Neural progenitor cell (in vitro differentiated cells): ENCODE results near the gene CMTM4. TPM values are rescaled to one million over a fixed set of nuclear protein-coding genes. Genes with fewer than 3 reads are reported as not detected.

ENCODE experiments used
- DNase-seq: peaks from one replicate; pipeline ENCODE4 v3.0.0-alpha.2; 2016; ENCODE audit warnings: low spot score
- H2AFZ ChIP-seq: fragments of 200-600 bp; sonication (generic); replicated peaks from 2 replicates; pipeline ENCODE4 v1.6.1; 2016; ENCODE audit warnings: antibody characterized with exemption
- H3F3A ChIP-seq: fragments of 200-600 bp; sonication (generic); 2 replicates; pipeline ENCODE4 v1.6.1; 2016; ENCODE audit warnings: antibody characterized with exemption, low read depth
- H3K27ac ChIP-seq: fragments of 200-600 bp; sonication (generic); 2 replicates; pipeline ENCODE4 v1.5.1; 2016; ENCODE audit warnings: mild to moderate bottlenecking
- H3K27me3 ChIP-seq: fragments of 200-600 bp; sonication (generic); 2 replicates; pipeline ENCODE4 v1.6.1; 2016; ENCODE audit warnings: mild to moderate bottlenecking, moderate library complexity
- H3K36me3 ChIP-seq: fragments of 200-600 bp; sonication (generic); 2 replicates; pipeline ENCODE4 v1.5.1; 2016
- H3K4me1 ChIP-seq: fragments of 200-600 bp; sonication (generic); 2 replicates; pipeline ENCODE4 v1.6.1; 2016; ENCODE audit warnings: mixed run types
- H3K4me2 ChIP-seq: fragments of 200-600 bp; sonication (generic); 2 replicates; pipeline ENCODE4 v1.6.1; 2016
- H3K4me3 ChIP-seq: fragments of 200-600 bp; sonication (generic); 2 replicates; pipeline ENCODE4 v1.5.1; 2016
- H3K79me2 ChIP-seq: fragments of 200-600 bp; sonication (generic); 2 replicates; pipeline ENCODE4 v1.6.1; 2016; ENCODE audit warnings: low read depth
- H3K9ac ChIP-seq: fragments of 200-600 bp; sonication (generic); 2 replicates; pipeline ENCODE4 v1.6.1; 2016
- H3K9me3 ChIP-seq: fragments of 200-600 bp; sonication (generic); 2 replicates; pipeline ENCODE4 v1.5.1; 2016; ENCODE audit warnings: low read depth
- H4K20me1 ChIP-seq: fragments of 200-600 bp; sonication (generic); 2 replicates; pipeline ENCODE4 v1.6.1; 2016; ENCODE audit warnings: low read depth
- H3K27ac Mint-ChIP-seq: 3 replicates; pipeline ENCODE4 v1.8.0; 2021; ENCODE audit warnings: mixed read lengths
- H3K27me3 Mint-ChIP-seq: 2 replicates; pipeline ENCODE4 v1.8.0; 2022; ENCODE audit warnings: low read depth, mild to moderate bottlenecking, inconsistent platforms, moderate library complexity, mixed read lengths; ENCODE audit not compliant: insufficient read depth
- H3K36me3 Mint-ChIP-seq: 3 replicates; pipeline ENCODE4 v1.8.0; 2021; ENCODE audit warnings: mixed read lengths
- H3K4me1 Mint-ChIP-seq: 3 replicates; pipeline ENCODE4 v1.8.0; 2021; ENCODE audit warnings: mixed read lengths
- H3K4me3 Mint-ChIP-seq: 3 replicates; pipeline ENCODE4 v1.8.0; 2021; ENCODE audit warnings: mild to moderate bottlenecking, moderate library complexity, mixed read lengths
- H3K9me3 Mint-ChIP-seq: 3 replicates; pipeline ENCODE4 v1.8.0; 2020; ENCODE audit warnings: mixed read lengths
- EZH2 ChIP-seq: fragments of 200-600 bp; sonication (generic); IDR thresholded peaks from 2 replicates; pipeline ENCODE4 v1.6.1; 2017; ENCODE audit warnings: antibody characterized with exemption, mild to moderate bottlenecking, moderate library complexity
- EZH2phosphoT487 ChIP-seq: fragments of 200-600 bp; sonication (generic); IDR thresholded peaks from 2 replicates; pipeline ENCODE4 v1.6.1; 2017; ENCODE audit warnings: antibody characterized with exemption
- total RNA-seq: library from RNA; depleted of rRNA; stranded (reverse); fragments of >200 nt; gene quantifications from 2 replicates; pipeline ENCODE4 v1.2.3, GENCODE V29; 2015; ENCODE audit warnings: low replicate concordance
- TF ChIP-seq, protein P1 (sequence below): fragments of 200-600 bp; sonication (generic); IDR thresholded peaks from 2 replicates; pipeline ENCODE4 v1.5.1; 2017; ENCODE audit warnings: antibody characterized with exemption, mild to moderate bottlenecking

CMTM4 gene
- total RNA-seq, 1 donor from 2014 or later: 25.9 TPM

GRCh38 chr16:66698046-66698445 lies 1.5 kb upstream of the CMTM4 start:
- Mint-ChIP-seq H3K9me3 (no peaks in the 10 kb centered on the region), H3K27ac (no peak overlapping the region), H3K4me3 (peak overlapping the region; percentile 55)

DNA sequence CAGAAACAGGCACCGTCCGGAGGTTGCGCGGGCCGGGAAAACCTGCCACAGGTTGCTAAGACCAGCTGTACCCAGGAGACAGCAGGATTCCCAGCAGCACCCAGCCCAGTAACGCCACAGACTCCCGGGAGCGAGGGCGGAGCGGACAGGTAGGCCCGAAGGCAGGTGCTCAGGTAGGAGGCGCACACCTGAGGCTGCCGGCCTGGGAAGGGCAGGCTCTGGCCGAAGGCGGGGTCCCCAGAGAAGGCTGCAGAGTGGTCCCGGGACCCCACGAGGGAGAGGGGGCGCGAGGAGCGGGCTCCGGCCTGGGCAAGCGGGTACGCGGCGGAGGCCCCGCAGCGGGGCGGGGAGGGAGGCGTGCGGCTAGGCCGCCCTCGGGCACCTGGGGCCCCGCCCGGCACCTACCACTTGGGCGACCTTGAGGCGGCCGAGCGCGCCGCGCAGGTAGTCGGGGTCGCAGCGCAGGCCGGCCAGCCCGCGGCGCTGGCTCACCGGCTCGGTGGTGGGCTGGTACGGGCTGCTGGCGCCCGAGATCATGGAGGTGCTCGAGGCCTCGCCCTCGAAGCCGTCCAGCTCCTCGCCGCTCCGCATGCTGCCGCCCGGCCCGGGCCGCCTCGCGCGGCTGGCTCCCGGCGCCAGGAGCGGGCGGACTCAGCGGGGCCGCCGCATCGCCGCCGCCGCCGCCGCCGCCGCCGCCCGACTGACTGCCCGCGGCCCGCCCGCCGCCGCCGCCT lies 441 bp downstream of the CMTM4 start:
- H3K4me2 ChIP-seq: peak overlapping the region; percentile 99

More at GRCh38 chr16:66698046-66698445, 1.5 kb upstream of the CMTM4 start:
- H3K4me2 ChIP-seq: no peak overlapping the region
- H3K27ac ChIP-seq: no peak overlapping the region
- no peak for DNase-seq
- H2AFZ ChIP-seq: no peak overlapping the region
- no peak overlapping the region for H3K4me3 ChIP-seq
- H3K4me1 Mint-ChIP-seq: peaks cover 15% of the 10 kb centered on the region
- H3K27me3 ChIP-seq: peaks cover 32% of the 10 kb centered on the region
- no peak for TF ChIP-seq EZH2phosphoT487
- TF ChIP-seq, protein P1, sequence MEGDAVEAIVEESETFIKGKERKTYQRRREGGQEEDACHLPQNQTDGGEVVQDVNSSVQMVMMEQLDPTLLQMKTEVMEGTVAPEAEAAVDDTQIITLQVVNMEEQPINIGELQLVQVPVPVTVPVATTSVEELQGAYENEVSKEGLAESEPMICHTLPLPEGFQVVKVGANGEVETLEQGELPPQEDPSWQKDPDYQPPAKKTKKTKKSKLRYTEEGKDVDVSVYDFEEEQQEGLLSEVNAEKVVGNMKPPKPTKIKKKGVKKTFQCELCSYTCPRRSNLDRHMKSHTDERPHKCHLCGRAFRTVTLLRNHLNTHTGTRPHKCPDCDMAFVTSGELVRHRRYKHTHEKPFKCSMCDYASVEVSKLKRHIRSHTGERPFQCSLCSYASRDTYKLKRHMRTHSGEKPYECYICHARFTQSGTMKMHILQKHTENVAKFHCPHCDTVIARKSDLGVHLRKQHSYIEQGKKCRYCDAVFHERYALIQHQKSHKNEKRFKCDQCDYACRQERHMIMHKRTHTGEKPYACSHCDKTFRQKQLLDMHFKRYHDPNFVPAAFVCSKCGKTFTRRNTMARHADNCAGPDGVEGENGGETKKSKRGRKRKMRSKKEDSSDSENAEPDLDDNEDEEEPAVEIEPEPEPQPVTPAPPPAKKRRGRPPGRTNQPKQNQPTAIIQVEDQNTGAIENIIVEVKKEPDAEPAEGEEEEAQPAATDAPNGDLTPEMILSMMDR: no peak
- TF ChIP-seq EZH2: no peak
- no peaks in the 10 kb centered on the region for H3K36me3 ChIP-seq
- H3K27me3 Mint-ChIP-seq: peaks cover 12% of the 10 kb centered on the region
- no peak overlapping the region for H3K9ac ChIP-seq
- no peaks in the 10 kb centered on the region for H3K9me3 ChIP-seq
- H3K79me2 ChIP-seq: peaks cover 25% of the 10 kb centered on the region
- no peaks in the 10 kb centered on the region for H3K36me3 Mint-ChIP-seq
- H3F3A ChIP-seq: no peaks in the 10 kb centered on the region
- peaks cover 6% of the 10 kb centered on the region for H3K4me1 ChIP-seq
- peaks cover 18% of the 10 kb centered on the region for H4K20me1 ChIP-seq

GRCh38 chr16:66695471-66695934 lies 1.0 kb downstream of the CMTM4 start:
- peak overlapping the region; percentile 99 for H3K4me2 ChIP-seq
- peak overlapping the region; percentile 89 for H2AFZ ChIP-seq
- no peak for DNase-seq
- Mint-ChIP-seq H3K9me3 (no peaks in the 10 kb centered on the region), H3K4me3 (peak overlapping the region; percentile 88), H3K27me3 (peaks cover 14% of the 10 kb centered on the region), H3K4me1 (peaks cover 16% of the 10 kb centered on the region), H3K36me3 (no peaks in the 10 kb centered on the region), H3K27ac (no peak overlapping the region)
- peaks cover 27% of the 10 kb centered on the region for H4K20me1 ChIP-seq
- H3K79me2 ChIP-seq: peaks cover 41% of the 10 kb centered on the region
- peaks cover 4% of the 10 kb centered on the region for H3F3A ChIP-seq
- peak overlapping the region; percentile 72 for H3K4me3 ChIP-seq
- H3K9ac ChIP-seq: no peak overlapping the region
- peaks cover 32% of the 10 kb centered on the region for H3K27me3 ChIP-seq
- H3K4me1 ChIP-seq: peaks cover 8% of the 10 kb centered on the region
- TF ChIP-seq EZH2 (no peak), EZH2phosphoT487 (no peak)
- TF ChIP-seq, protein P1: no peak
- no peaks in the 10 kb centered on the region for H3K9me3 ChIP-seq
- H3K27ac ChIP-seq: no peak overlapping the region
- H3K36me3 ChIP-seq: no peaks in the 10 kb centered on the region

More for the DNA sequence above, 441 bp downstream of the CMTM4 start:
- peaks cover 38% of the 10 kb centered on the region for H3K79me2 ChIP-seq
- Mint-ChIP-seq H3K9me3 (no peaks in the 10 kb centered on the region), H3K27ac (no peak overlapping the region), H3K36me3 (no peaks in the 10 kb centered on the region), H3K4me3 (peak overlapping the region; percentile 88), H3K4me1 (peaks cover 15% of the 10 kb centered on the region), H3K27me3 (peaks cover 12% of the 10 kb centered on the region)
- peak; percentile 21 for DNase-seq
- no peaks in the 10 kb centered on the region for H3K36me3 ChIP-seq
- peaks cover 32% of the 10 kb centered on the region for H3K27me3 ChIP-seq
- H4K20me1 ChIP-seq: peaks cover 21% of the 10 kb centered on the region
- H3K27ac ChIP-seq: no peak overlapping the region
- H3K9ac ChIP-seq: no peak overlapping the region
- peak overlapping the region; percentile 72 for H3K4me3 ChIP-seq
- no peaks in the 10 kb centered on the region for H3K9me3 ChIP-seq
- TF ChIP-seq, protein P1: no peak
- peak; percentile 24 for TF ChIP-seq EZH2
- H3F3A ChIP-seq: no peaks in the 10 kb centered on the region
- peak overlapping the region; percentile 89 for H2AFZ ChIP-seq
- peaks cover 6% of the 10 kb centered on the region for H3K4me1 ChIP-seq
